Measurements from ENCODE around the gene RADIL.
"Not testable (repeated sequence)": the region's sequence is repeated elsewhere in the genome, so short reads cannot be mapped to it uniquely, and the experiment has no call there.

The RADIL gene

DNA sequence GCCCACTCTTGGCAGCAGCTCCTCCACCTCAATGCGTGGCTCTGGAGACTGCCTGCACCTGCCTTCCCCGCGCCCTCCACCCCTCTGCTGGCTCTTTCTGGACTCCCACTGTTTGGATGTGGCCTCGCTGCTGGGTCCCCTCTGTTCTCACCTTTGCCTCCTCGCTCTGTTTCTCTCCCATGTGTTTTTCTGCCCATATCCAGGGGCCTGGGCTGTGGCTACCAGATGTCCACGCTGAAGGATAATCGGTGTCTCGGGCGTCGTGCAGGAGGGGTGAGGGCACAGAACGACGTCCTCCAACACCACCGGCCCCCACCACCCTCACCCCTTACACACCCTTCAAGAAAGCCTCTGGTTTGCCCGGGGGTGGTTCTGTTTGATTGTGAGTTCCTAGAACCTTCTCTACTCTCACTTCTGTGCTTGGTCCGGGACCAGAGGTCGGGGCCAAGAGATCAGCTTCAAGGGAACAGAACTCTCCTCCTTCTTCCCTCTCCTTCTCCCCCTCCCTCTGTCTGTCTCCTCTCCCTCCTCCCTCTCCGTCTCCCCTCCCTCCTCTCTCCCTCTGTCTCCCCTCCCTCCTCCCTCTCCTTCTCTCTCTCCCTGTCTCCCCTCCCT, 76.4 kb downstream of the RADIL start:
- no peak for DNase-seq

- DNase-seq, result no peak
These were observed 77.6 kb downstream of the RADIL start for GRCh38 chr7:4805984-4806300.

GRCh38 chr7:4805110-4805983, 78.2 kb downstream of the RADIL start:
- no peak for DNase-seq

DNA sequence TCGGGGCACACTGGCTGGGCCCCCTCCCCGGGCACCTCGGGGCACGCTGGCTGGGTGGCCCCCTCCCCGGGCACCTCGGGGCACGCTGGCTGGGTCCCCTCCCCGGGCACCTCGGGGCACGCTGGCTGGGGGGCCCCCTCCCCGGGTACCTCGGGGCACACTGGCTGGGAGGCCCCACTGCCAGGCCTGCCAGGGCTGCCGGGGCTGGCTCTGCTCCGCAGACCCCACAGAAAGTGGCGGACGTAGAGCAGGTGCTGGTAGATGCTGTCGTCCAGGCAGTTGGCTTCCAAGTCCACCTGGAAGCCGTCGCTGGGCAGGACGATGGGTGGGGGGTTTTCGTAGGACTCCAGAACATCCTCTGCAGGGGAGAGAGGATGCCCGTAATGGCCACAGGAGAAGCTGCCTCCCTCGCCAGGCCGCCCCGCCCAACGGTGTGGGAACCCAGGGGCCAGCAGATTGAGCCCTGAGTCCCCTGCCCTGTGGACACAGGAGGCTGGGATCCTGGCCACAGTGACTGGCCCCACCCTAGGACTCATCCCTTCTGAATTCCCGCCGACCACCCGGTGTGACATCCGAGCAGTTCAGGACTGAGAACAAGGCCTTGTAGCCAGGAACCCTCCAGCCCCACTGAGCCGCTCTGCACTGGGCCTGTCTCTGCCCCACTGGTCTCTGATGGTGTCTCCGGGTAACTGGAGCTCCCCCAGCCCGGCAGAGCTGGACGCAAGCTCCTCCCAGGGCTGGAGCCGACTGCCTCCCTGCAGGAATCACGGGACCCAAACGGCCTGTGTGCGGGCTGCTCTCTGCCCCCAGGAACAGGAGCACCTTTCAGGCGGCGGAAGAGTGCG, 79.9 kb downstream of the RADIL start:
- no peak for DNase-seq

DNA sequence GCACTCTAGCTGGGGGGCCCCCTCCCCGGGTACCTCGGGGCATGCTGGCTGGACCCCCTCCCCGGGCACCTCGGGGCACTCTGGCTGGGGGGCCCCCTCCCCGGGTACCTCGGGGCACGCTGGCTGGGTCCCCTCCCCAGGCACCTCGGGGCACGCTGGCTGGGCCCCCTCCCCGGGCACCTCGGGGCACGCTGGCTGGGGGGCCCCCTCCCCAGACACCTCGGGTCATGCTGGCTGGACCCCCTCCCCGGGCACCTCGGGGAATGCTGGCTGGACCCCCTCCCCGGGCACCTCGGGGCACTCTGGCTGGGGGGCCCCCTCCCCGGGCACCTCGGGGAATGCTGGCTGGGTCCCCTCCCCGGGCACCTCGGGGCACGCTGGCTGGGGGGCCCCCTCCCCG, 80.9 kb downstream of the RADIL start:
- DNase-seq, result not testable (repeated sequence)

DNA sequence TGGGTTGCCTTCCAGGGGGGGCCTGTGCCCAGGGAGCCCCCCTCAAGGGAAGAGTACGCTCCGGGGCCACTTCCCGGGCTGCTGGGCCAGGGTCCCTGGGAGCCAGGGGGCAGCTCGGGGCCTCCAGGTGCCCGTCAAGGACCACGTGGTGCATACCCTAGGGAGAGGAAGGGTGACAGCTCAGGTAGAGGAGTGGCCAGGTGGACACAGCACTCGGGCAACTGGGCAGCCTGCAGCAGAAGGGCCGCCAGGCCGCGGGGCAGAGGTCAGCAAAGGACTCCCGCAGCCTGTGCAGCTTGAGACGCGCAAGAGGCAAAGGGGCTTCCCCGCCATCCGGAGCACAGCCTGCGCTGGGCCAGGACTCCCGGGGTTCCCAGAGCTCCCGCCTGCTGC, 81.7 kb downstream of the RADIL start:
- DNase-seq, result no peak

DNA sequence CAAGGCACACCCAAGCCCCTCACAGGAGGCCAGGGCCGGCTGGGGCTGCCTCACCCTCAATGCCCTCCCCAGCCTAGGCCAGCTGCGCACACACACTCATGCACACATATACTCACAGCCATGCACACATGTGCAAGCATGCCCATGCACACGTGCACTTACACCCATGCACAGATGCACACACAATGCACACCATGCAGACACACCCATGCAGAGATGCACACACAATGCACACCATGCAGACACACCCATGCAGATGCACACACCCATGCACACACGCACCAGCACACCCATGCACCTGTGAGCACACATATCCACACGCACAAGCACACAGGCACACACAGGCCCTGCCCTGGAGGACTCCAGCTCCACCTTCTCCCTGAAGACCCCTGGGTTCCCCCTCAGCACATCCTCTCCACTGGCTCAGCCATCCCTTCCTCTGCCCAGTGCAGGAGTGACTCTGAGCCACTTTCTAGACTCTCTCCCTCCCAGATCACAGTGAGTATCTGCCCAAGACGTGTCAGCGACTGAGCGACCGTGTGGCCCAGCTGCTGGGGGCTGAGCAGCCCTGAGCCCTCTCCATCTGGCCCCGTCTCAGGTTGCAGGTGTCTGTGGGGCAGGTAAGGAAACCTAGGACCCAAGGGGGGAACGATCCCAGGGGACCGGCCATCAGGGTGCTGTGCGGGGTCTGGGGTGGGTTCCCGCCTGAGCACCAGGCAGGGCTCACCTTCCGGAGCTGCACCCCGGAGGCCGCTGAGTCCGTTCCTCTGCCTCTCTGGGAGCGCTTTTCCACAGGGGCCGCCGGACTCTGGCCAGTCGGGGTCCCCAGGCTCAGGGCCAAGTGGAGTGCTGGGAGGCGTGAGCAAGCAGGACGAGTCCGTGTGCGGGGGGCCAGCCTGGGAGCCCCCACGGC, 82.3 kb downstream of the RADIL start:
- DNase-seq, result no peak

- DNase-seq, result no peak
These were observed 83.0 kb downstream of the RADIL start for GRCh38 chr7:4800487-4800886.

- no peak for DNase-seq
These were observed 83.8 kb downstream of the RADIL start for GRCh38 chr7:4799508-4800268.

DNA sequence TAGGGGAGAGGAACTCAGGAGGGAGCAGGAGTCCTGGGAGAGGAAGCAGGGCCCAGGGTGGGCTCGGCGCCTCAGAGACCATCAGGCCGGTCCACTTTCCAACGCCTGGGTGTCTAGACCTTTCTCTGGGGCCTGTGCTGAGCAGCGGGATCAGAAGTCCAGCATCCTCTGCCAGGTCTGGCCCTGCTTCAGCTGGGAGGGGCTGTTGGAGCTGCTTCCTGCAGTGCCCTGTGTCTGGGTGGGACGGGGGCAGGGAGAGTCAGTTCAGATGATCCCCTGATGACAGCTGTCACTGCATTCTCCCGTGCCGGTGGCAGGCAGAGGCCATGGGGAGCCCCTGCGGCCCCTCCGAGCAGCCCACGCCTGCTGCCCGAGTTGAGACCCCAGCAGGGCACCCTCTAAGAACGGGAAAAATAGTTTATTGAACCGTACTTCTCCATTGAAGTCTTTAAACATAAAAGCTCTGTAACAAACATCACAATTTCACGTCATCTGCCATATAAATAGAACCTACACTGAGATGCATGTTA, 84.7 kb downstream of the RADIL start:
- DNase-seq, result no peak

- peak; percentile 62 for DNase-seq
These were observed 85.4 kb downstream of the RADIL start for GRCh38 chr7:4797858-4798705.

GRCh38 chr7:4796453-4796852, 87.1 kb downstream of the RADIL start:
- no peak for DNase-seq

DNA sequence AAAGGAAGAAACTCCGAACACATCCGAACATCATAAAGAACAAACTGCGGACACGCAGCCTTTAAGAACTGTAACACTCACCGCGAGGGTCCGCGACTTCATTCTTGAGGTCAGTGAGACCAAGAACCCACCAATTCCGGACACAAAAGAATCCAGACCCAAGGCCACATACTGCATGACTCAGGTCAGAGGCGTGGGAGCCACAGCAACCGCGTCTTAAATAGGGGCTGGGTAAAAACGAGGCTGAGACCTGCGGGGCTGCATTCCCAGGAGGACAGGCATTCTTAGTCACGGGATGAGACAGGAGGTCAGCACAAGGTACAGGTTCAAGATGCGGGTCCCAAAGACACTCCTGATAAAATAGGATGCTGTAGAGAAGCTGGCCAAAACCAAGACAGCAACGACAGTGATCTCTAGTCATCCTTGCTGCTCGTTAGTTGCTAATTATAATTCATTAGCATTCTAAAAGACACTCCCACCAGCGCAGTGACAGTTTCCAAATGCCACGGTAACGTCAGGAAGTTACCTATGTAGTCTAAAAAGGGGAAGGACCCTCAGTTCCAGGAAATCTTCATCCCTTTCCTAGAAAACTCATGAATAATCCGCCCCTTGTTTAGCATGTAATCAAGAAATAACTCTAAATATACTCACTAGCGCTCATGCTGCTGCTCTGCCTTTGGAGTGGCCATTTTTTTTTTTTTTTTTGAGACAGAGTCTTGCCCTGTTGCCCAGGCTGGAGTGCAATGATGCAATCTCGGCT, 88.7 kb downstream of the RADIL start:
- no peak for DNase-seq

DNA sequence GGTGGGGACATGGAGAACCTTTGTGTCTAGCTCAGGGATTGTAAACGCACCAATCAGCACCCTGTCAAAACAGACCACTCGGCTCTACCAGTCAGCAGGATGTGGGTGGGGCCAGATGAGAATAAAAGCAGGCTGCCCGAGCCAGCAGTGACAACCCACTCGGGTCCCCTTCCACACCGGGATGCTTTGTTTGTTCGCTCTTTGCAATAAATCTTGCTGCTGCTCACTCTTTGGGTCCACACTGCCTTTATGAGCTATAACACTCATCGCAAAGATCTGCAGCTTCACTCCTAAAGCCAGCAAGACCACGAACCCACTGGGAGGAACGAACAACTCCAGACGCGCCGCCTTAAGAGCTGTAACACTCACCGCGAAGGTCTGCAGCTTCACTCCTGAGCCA, 89.3 kb downstream of the RADIL start:
- DNase-seq, result not testable (repeated sequence)

GRCh38 chr7:4793385-4793993, 90.0 kb downstream of the RADIL start:
- not testable (repeated sequence) for DNase-seq

GRCh38 chr7:4792537-4793126, 90.9 kb downstream of the RADIL start:
- DNase-seq, result no peak

- peak; percentile 79 for DNase-seq
These were observed 91.6 kb downstream of the RADIL start for GRCh38 chr7:4791738-4792536.
